ENCODE data around the gene CRISPLD2. TPM values are rescaled to one million over a fixed set of nuclear protein-coding genes. Genes with fewer than 3 reads are reported as not detected.
A peak's percentile ranks its signal among the peaks of the same experiment; 100 is the strongest.

The CRISPLD2 gene
- total and polyA plus RNA-seq, 2 donors (not counting 1 experiment from before 2014, with no cell fraction given), result 37.0 to 96.2 TPM

DNA sequence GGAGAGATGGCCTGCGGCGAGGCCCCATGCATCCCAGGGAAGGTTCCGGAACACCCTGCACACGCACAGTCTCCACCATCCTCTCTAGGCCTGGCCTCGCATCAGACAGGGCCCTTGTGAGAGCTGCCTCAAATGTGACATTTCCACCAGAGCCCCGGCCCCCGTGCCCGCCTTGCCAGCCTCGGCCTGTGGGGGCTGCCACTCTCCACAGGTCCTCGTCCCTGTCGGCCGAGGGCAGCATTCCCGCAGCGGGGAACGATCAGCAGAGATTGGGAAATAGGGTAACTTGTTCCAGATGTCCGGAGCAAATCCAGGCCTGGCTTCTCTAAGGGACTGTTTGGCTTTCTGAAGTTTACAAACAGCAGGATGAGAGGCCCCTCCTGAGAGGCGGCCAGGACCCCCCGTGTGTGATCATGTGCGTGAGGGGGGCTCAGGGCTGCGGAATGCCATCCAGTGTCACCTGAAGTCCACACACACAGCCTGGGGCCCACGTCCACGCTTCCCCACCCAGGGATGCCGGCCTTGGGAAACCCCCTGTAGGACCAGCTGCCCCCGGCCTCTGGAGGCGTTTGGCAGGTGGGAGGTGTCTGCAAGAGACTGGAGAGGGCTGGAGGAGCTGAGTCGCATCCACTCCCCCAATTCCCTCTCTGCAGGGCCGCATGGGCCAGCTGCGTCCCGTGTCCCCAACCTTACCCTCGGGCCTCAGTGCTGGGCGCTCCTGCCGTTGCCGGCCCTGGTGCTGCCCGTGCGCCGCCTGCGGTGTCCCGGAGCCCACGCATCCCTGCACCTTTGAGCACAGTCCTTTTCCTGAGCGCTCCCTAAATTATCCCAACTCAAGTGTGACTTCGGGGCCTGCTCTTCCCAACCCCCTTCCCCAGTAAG lies 121.1 kb downstream of the CRISPLD2 start:
- DNase-seq (ENCODE audit: low read depth in 2 of 2), result peak in 1 of 2 donors; percentile 49
- Histone ChIP-seq H4K20me1 (ENCODE audit: control insufficient read depth, extremely low read depth, insufficient read depth, low read length) (no peaks in the 10 kb centered on the region), H3K4me1 (ENCODE audit: control insufficient read depth, extremely low read depth, insufficient read depth, low read length) (no peaks in the 10 kb centered on the region), H3K27ac (ENCODE audit: insufficient read depth, low read length) (no peak overlapping the region), H3K36me3 (ENCODE audit: control insufficient read depth, insufficient read depth, low read length) (no peaks in the 10 kb centered on the region), H3K79me2 (ENCODE audit: control insufficient read depth, insufficient read depth, low read length) (no peaks in the 10 kb centered on the region), H3K9ac (ENCODE audit: insufficient read depth, low read length) (no peak overlapping the region), H3K4me3 (replicated peaks in 1 of 4; ENCODE audit: control extremely low read depth in 1 of 4, insufficient read depth in 1 of 4, low read depth in 3 of 4, low read length in 4 of 4) (no peak overlapping the region), H3K4me2 (ENCODE audit: extremely low read depth, insufficient read depth, low read length) (no peak overlapping the region), H2AFZ (ENCODE audit: low read length) (no peak overlapping the region), H3K9me3 (ENCODE audit: control insufficient read depth, insufficient read depth, low read depth, low read length) (no peaks in the 10 kb centered on the region), H3K27me3 (ENCODE audit: control insufficient read depth, insufficient read depth, low read length) (no peaks in the 10 kb centered on the region)
- TF ChIP-seq, protein P1, sequence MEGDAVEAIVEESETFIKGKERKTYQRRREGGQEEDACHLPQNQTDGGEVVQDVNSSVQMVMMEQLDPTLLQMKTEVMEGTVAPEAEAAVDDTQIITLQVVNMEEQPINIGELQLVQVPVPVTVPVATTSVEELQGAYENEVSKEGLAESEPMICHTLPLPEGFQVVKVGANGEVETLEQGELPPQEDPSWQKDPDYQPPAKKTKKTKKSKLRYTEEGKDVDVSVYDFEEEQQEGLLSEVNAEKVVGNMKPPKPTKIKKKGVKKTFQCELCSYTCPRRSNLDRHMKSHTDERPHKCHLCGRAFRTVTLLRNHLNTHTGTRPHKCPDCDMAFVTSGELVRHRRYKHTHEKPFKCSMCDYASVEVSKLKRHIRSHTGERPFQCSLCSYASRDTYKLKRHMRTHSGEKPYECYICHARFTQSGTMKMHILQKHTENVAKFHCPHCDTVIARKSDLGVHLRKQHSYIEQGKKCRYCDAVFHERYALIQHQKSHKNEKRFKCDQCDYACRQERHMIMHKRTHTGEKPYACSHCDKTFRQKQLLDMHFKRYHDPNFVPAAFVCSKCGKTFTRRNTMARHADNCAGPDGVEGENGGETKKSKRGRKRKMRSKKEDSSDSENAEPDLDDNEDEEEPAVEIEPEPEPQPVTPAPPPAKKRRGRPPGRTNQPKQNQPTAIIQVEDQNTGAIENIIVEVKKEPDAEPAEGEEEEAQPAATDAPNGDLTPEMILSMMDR (conservative IDR thresholded peaks at IDR 0.05 in 1 of 2, IDR thresholded peaks at IDR 0.05 in 1 of 2; ENCODE audit: low read depth in 1 of 2, low read length in 2 of 2), result peak in 1 of 2 donors; percentile 2
- TF ChIP-seq EZH2 (IDR thresholded peaks at IDR 0.05; ENCODE audit: low read length, missing control alignments), result no peak

DNA sequence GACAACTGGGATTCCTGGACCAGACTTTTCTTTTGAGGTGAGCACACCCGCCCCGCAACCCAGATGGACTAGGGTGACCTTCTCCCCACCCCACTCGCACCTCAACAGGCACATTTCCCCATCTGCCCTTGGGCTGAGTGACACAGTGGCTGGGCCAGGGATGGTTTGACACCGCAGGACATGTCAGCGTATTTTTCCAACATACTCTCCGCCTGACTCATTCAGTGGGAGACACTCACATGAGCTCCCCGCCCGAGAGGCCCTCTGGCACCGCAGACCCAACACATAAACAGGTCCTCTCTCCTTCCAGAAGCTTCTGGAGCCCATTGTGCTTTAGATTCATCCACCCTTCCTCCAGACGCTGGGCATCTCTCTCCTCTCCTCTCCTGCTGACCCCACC lies 122.1 kb downstream of the CRISPLD2 start:
- H3K9me3 ChIP-seq (ENCODE audit: control insufficient read depth, insufficient read depth, low read depth, low read length), result no peaks in the 10 kb centered on the region
- H3K4me3 ChIP-seq (replicated peaks in 1 of 4; ENCODE audit: control extremely low read depth in 1 of 4, insufficient read depth in 1 of 4, low read depth in 3 of 4, low read length in 4 of 4), result no peak overlapping the region
- H3K4me2 ChIP-seq (ENCODE audit: extremely low read depth, insufficient read depth, low read length), result no peak overlapping the region
- H2AFZ ChIP-seq (ENCODE audit: low read length), result no peak overlapping the region
- H3K9ac ChIP-seq (ENCODE audit: insufficient read depth, low read length), result no peak overlapping the region
- no peaks in the 10 kb centered on the region for H3K27me3 ChIP-seq (ENCODE audit: control insufficient read depth, insufficient read depth, low read length)
- no peak for TF ChIP-seq EZH2 (IDR thresholded peaks at IDR 0.05; ENCODE audit: low read length, missing control alignments)
- TF ChIP-seq, protein P1 (conservative IDR thresholded peaks at IDR 0.05 in 1 of 2, IDR thresholded peaks at IDR 0.05 in 1 of 2; ENCODE audit: low read depth in 1 of 2, low read length in 2 of 2), result no peak
- no peaks in the 10 kb centered on the region for H3K4me1 ChIP-seq (ENCODE audit: control insufficient read depth, extremely low read depth, insufficient read depth, low read length)
- H3K36me3 ChIP-seq (ENCODE audit: control insufficient read depth, insufficient read depth, low read length), result no peaks in the 10 kb centered on the region
- H3K27ac ChIP-seq (ENCODE audit: insufficient read depth, low read length), result no peak overlapping the region
- no peaks in the 10 kb centered on the region for H4K20me1 ChIP-seq (ENCODE audit: control insufficient read depth, extremely low read depth, insufficient read depth, low read length)
- peak in 1 of 2 donors; percentile 84 for DNase-seq (ENCODE audit: low read depth in 2 of 2)
- H3K79me2 ChIP-seq (ENCODE audit: control insufficient read depth, insufficient read depth, low read length), result no peaks in the 10 kb centered on the region

DNA sequence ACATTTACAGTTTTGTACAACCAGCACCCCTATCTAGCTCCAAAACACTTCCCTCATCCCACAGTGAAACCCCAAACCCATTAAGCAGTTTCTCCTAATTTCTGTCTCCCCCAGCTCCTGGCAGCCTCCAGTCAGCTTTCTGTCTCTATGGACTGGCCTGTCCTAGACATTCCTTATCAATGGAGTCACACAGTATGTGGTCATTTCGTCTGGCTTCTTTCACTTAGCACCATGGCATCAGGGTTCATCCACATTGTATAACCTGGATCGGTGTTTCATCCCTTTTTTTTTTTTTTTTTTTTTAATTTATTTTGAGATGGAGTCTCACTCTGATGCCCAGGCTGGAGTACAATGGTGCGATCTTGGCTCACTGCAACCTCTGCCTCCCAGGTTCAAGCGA lies 123.0 kb downstream of the CRISPLD2 start:
- Histone ChIP-seq H2AFZ (ENCODE audit: low read length) (no peak overlapping the region), H3K4me3 (replicated peaks in 1 of 4; ENCODE audit: control extremely low read depth in 1 of 4, insufficient read depth in 1 of 4, low read depth in 3 of 4, low read length in 4 of 4) (no peak overlapping the region), H3K4me1 (ENCODE audit: control insufficient read depth, extremely low read depth, insufficient read depth, low read length) (no peaks in the 10 kb centered on the region), H3K9me3 (ENCODE audit: control insufficient read depth, insufficient read depth, low read depth, low read length) (no peaks in the 10 kb centered on the region), H4K20me1 (ENCODE audit: control insufficient read depth, extremely low read depth, insufficient read depth, low read length) (no peaks in the 10 kb centered on the region), H3K27me3 (ENCODE audit: control insufficient read depth, insufficient read depth, low read length) (no peaks in the 10 kb centered on the region), H3K27ac (ENCODE audit: insufficient read depth, low read length) (no peak overlapping the region), H3K36me3 (ENCODE audit: control insufficient read depth, insufficient read depth, low read length) (no peaks in the 10 kb centered on the region), H3K79me2 (ENCODE audit: control insufficient read depth, insufficient read depth, low read length) (no peaks in the 10 kb centered on the region), H3K9ac (ENCODE audit: insufficient read depth, low read length) (no peak overlapping the region), H3K4me2 (ENCODE audit: extremely low read depth, insufficient read depth, low read length) (no peak overlapping the region)
- TF ChIP-seq, protein P1 (conservative IDR thresholded peaks at IDR 0.05 in 1 of 2, IDR thresholded peaks at IDR 0.05 in 1 of 2; ENCODE audit: low read depth in 1 of 2, low read length in 2 of 2), result no peak
- no peak for TF ChIP-seq EZH2 (IDR thresholded peaks at IDR 0.05; ENCODE audit: low read length, missing control alignments)
- DNase-seq (ENCODE audit: low read depth in 2 of 2), result peak in 1 of 2 donors; percentile 52
